Measurements from ENCODE around the gene SYT7. TPM values are rescaled to one million over a fixed set of nuclear protein-coding genes. Genes with fewer than 3 reads are reported as not detected.
"Not testable (repeated sequence)": the region's sequence is repeated elsewhere in the genome, so short reads cannot be mapped to it uniquely, and the experiment has no call there.

SYT7 gene

DNA sequence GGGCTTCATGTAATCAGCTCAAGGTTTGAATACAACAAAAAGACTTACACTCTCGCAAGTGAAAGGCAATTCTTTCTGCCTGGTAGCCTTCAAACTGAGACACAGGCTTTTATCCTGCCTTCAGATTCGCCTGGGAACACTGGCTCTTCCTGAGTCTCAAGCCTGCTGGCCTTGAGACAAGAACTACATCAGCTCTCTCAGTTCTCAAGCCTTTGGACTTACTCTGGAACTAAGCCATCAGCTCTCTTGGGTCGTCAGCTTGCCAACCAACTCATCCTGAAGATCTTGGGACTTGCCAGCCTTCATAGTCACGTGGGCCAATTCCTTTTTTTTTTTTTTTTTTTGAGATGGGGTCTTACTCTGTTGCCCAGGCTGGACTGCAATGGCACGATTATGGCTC, 108.0 kb downstream of the SYT7 start:
- H3K4me2 ChIP-seq (ENCODE audit: low read length) = no peak overlapping the region
- no peak overlapping the region for H3K9ac ChIP-seq (ENCODE audit: low read depth, low read length)
- H3K9me3 ChIP-seq (replicated peaks; ENCODE audit: low read length) = no peaks in the 10 kb centered on the region
- no peaks in the 10 kb centered on the region for H3K27me3 ChIP-seq (ENCODE audit: control insufficient read depth, insufficient read depth, low read length)
- no peak overlapping the region for H3K4me3 ChIP-seq (ENCODE audit: low read length)
- peaks cover 9% of the 10 kb centered on the region for H3K4me1 ChIP-seq (ENCODE audit: control insufficient read depth, insufficient read depth, low read length)
- H3K36me3 ChIP-seq (ENCODE audit: insufficient read depth, low read length) = peaks cover 3% of the 10 kb centered on the region

DNA sequence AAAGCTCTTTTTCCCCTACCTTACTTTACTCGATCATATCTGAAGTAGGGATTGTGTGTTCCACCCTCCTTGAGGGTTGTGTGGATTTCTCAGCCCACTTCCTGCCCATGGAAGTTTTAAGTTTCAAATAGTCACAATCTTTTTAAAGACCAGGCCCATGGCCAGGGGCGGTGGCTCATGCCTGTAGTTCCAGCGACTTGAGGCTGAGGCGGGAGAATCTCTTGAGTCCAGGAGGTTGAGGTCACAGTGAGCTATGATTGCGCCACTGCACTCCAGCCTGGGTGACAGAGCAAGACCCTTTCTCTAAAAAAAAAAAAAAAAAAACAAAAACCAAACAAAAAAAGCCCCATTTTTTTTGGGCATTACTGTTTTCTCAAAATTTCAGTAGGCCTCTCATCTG, 108.6 kb downstream of the SYT7 start:
- H3K27me3 ChIP-seq (ENCODE audit: control insufficient read depth, insufficient read depth, low read length) = no peaks in the 10 kb centered on the region
- H3K4me3 ChIP-seq (ENCODE audit: low read length) = no peak overlapping the region
- H3K4me1 ChIP-seq (ENCODE audit: control insufficient read depth, insufficient read depth, low read length) = peaks cover 9% of the 10 kb centered on the region
- no peak overlapping the region for H3K9ac ChIP-seq (ENCODE audit: low read depth, low read length)
- no peaks in the 10 kb centered on the region for H3K9me3 ChIP-seq (replicated peaks; ENCODE audit: low read length)
- H3K36me3 ChIP-seq (ENCODE audit: insufficient read depth, low read length) = peaks cover 3% of the 10 kb centered on the region
- no peak overlapping the region for H3K4me2 ChIP-seq (ENCODE audit: low read length)

GRCh38 chr11:61468002-61468401, 112.9 kb downstream of the SYT7 start:
- Histone ChIP-seq H3K36me3 (ENCODE audit: insufficient read depth, low read length) (peaks cover 3% of the 10 kb centered on the region), H3K9me3 (replicated peaks; ENCODE audit: low read length) (no peaks in the 10 kb centered on the region), H3K9ac (ENCODE audit: low read depth, low read length) (no peak overlapping the region), H3K4me3 (ENCODE audit: low read length) (no peak overlapping the region), H3K4me2 (ENCODE audit: low read length) (no peak overlapping the region), H3K27me3 (ENCODE audit: control insufficient read depth, insufficient read depth, low read length) (no peaks in the 10 kb centered on the region), H3K4me1 (ENCODE audit: control insufficient read depth, insufficient read depth, low read length) (peaks cover 9% of the 10 kb centered on the region)

- H3K27me3 ChIP-seq (ENCODE audit: control insufficient read depth, insufficient read depth, low read length); H3K4me3 ChIP-seq (ENCODE audit: low read length); H3K9me3 ChIP-seq (replicated peaks; ENCODE audit: low read length); H3K4me1 ChIP-seq (ENCODE audit: control insufficient read depth, insufficient read depth, low read length); H3K4me2 ChIP-seq (ENCODE audit: low read length); H3K9ac ChIP-seq (ENCODE audit: low read depth, low read length); H3K36me3 ChIP-seq (ENCODE audit: insufficient read depth, low read length): not testable (repeated sequence)
Observed at GRCh38 chr11:61467602-61468001, 113.3 kb downstream of the SYT7 start.

Small RNA genes lying within 50 kb of the gene (small RNA-seq; reads per million reads assigned to genes)
- gene MIR4488 = not detected
